SK-N-SH (cell line): Measurements from ENCODE around the gene ZEB2. TPM values are rescaled to one million over a fixed set of nuclear protein-coding genes. Genes with fewer than 3 reads are reported as not detected.

ENCODE experiments used
- CTCF ChIA-PET: fragments of 300-600, 350-600 bp; formaldehyde crosslinking; extraction: SDS; loops from one replicate; lab custom pipeline; 2021; lab: Yijun Ruan, JAX
- POLR2A ChIA-PET: fragments of 350-600 bp; sonication (Branson Sonifier 250); formaldehyde crosslinking; extraction: SDS; loops from one replicate; lab custom pipeline; 2020; ENCODE audit warnings: antibody characterized with exemption, inconsistent platforms; lab: Yijun Ruan, JAX
- DNase-seq: peaks from one replicate; pipeline ENCODE4 v3.0.0; 2012
- H2AFZ ChIP-seq: fragments of 200-600 bp; sonication (generic); 2 replicates; pipeline ENCODE4 v1.8.1; 2016; ENCODE audit warnings: antibody characterized with exemption, mild to moderate bottlenecking, low read depth
- H3F3A ChIP-seq: fragments of 200-600 bp; sonication (generic); replicated peaks from 2 replicates; pipeline ENCODE3; 2016; ENCODE audit warnings: antibody characterized with exemption, mild to moderate bottlenecking; ENCODE audit not compliant: insufficient read depth
- H3K27ac ChIP-seq, 2 experiments: fragments of 200-500 bp in 1 of 2; fragments of 200-600 bp in 1 of 2; sonication (Bioruptor generic) in 1 of 2; sonication (generic), shearing (Covaris generic) in 1 of 2; 2 replicates each; pipeline versions ENCODE4 v1.5.1 to v1.6.1; 2014 to 2016; ENCODE audit warnings: low read depth in 2 of 2, inconsistent platforms in 1 of 2, low read length in 1 of 2, mild to moderate bottlenecking in 1 of 2, mixed read lengths in 1 of 2
- H3K27me3 ChIP-seq: fragments of 200-600 bp; sonication (generic), shearing (Covaris generic); 2 replicates; pipeline ENCODE4 v1.6.1; 2016; ENCODE audit warnings: mixed run types; ENCODE audit not compliant: insufficient read depth
- H3K36me3 ChIP-seq, 2 experiments: fragments of 200-500 bp in 1 of 2; fragments of 200-600 bp in 1 of 2; sonication (Bioruptor generic) in 1 of 2; sonication (generic) in 1 of 2; replicated peaks in 1 of 2; 2 replicates each; pipeline versions ENCODE3 to v1.5.1; 2014 to 2016; ENCODE audit warnings: low read length in 1 of 2, mild to moderate bottlenecking in 1 of 2; ENCODE audit not compliant: insufficient read depth in 2 of 2, control insufficient read depth in 1 of 2
- H3K4me1 ChIP-seq, 2 experiments: fragments of 200-500 bp in 1 of 2; fragments of 200-600 bp in 1 of 2; sonication (Bioruptor generic) in 1 of 2; sonication (generic), shearing (Covaris generic) in 1 of 2; 2 replicates each; pipeline versions ENCODE4 v1.5.1 to v1.6.1; 2014 to 2016; ENCODE audit warnings: low read depth in 1 of 2, low read length in 1 of 2, mixed run types in 1 of 2; ENCODE audit not compliant: insufficient read depth in 2 of 2, control insufficient read depth in 1 of 2
- H3K4me2 ChIP-seq: fragments of 200-600 bp; sonication (generic), shearing (Covaris generic); 2 replicates; pipeline ENCODE4 v1.6.1; 2017; ENCODE audit warnings: mixed run types
- H3K4me3 ChIP-seq, 2 experiments: fragments of 200-500 bp in 1 of 2; fragments of 200-600 bp in 1 of 2; sonication (Bioruptor generic) in 1 of 2; sonication (generic), shearing (Covaris generic) in 1 of 2; 2 replicates each; pipeline versions ENCODE4 v1.5.1 to v1.8.1; 2014 to 2016; ENCODE audit warnings: low read depth in 2 of 2, inconsistent platforms in 1 of 2, low read length in 1 of 2, mild to moderate bottlenecking in 1 of 2, mixed read lengths in 1 of 2, moderate library complexity in 1 of 2
- H3K79me2 ChIP-seq: fragments of 200-600 bp; sonication (generic); 2 replicates; pipeline ENCODE4 v1.8.1; 2017; ENCODE audit warnings: mild to moderate bottlenecking; ENCODE audit not compliant: insufficient read depth
- H3K9ac ChIP-seq: fragments of 200-600 bp; sonication (generic); 2 replicates; pipeline ENCODE4 v1.6.1; 2017; ENCODE audit warnings: mixed run types
- H3K9me2 ChIP-seq: fragments of 200-600 bp; sonication (generic); 2 replicates; pipeline ENCODE4 v1.6.1; 2017; ENCODE audit warnings: mixed run types
- H3K9me3 ChIP-seq: fragments of 200-600 bp; sonication (generic); 2 replicates; pipeline ENCODE4 v1.6.1; 2017; ENCODE audit warnings: mixed run types, mild to moderate bottlenecking, moderate library complexity
- H4K20me1 ChIP-seq: fragments of 200-600 bp; sonication (generic); 2 replicates; pipeline ENCODE4 v1.6.1; 2017; ENCODE audit warnings: mild to moderate bottlenecking, mixed run types; ENCODE audit not compliant: insufficient read depth
- EZH2phosphoT487 ChIP-seq: fragments of 200-600 bp; sonication (generic); IDR thresholded peaks from 2 replicates; pipeline ENCODE4 v1.6.1; 2017; ENCODE audit warnings: low read depth, mixed run types, mild to moderate bottlenecking, antibody characterized with exemption, moderate library complexity, borderline replicate concordance
- FOXM1 ChIP-seq: IDR thresholded peaks from 2 replicates; pipeline ENCODE4 v1.4.0; 2012; ENCODE audit warnings: low read depth, mild to moderate bottlenecking
- GABPA ChIP-seq: IDR thresholded peaks from 2 replicates; pipeline ENCODE4 v1.4.0; 2012; ENCODE audit warnings: low read depth, mild to moderate bottlenecking
- NFIC ChIP-seq: IDR thresholded peaks from 2 replicates; pipeline ENCODE4 v1.4.0; 2012; ENCODE audit warnings: borderline replicate concordance
- NRF1 ChIP-seq: IDR thresholded peaks from 2 replicates; pipeline ENCODE4 v1.6.1; 2012; ENCODE audit warnings: low read depth, mild to moderate bottlenecking, low read length
- RAD21 ChIP-seq: IDR thresholded peaks from 2 replicates; pipeline ENCODE4 v1.6.1; 2012; ENCODE audit warnings: mild to moderate bottlenecking, low read length
- RFX5 ChIP-seq: IDR thresholded peaks from 2 replicates; pipeline ENCODE4 v1.6.1; 2012; ENCODE audit warnings: mild to moderate bottlenecking, improper control_type of control experiment, low read length
- SMC3 ChIP-seq: IDR thresholded peaks from 2 replicates; pipeline ENCODE4 v1.6.1; 2012; ENCODE audit warnings: low read depth, low read length, improper control_type of control experiment
- TEAD4 ChIP-seq: IDR thresholded peaks from 2 replicates; pipeline ENCODE4 v1.4.0; 2012; ENCODE audit warnings: mild to moderate bottlenecking, borderline replicate concordance; ENCODE audit not compliant: insufficient read depth
- WGBS: methylation state at CpG from one replicate; pipeline ENCODE4 v1.1.6; 2017; ENCODE audit warnings: low lambda C conversion rate; 5-methylcytosine and 5-hydroxymethylcytosine counted together
- polyA plus RNA-seq, 3 experiments: library from polyadenylated mRNA; depleted of rRNA; stranded (reverse); fragments of >200 nt; gene quantifications; 2 replicates each; pipeline ENCODE4 v1.2.3, GENCODE V29; 2012
- TF ChIP-seq, protein P1 (sequence below): IDR thresholded peaks from 2 replicates; pipeline ENCODE4; 2012
- TF ChIP-seq, protein P2 (sequence below): fragments of 200-600 bp; sonication (generic); IDR thresholded peaks from 2 replicates; pipeline ENCODE4 v1.6.1; 2017; ENCODE audit warnings: antibody characterized with exemption, mild to moderate bottlenecking, moderate library complexity

ZEB2 gene
- polyA plus RNA-seq, 1 of the 3 experiments (the other 2 are of a cell fraction), result 16.3 TPM

DNA sequence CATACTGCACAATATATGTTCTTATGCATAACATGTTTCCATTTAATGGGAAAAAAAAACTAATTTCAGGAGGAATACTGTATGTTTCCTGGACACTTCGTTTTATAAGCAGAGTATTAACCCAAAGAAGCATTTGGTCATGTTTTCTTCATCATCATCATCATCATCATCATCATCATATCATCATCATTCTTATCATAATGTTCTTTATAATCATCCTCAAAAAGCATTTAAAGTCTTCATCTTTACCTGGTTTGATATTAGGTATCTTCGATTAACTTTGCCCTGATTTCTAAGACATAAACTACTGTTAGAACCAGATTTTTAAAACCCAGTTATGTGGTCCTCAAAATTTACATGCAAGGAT, 47.9 kb downstream of the ZEB2 start (continued):
- TF ChIP-seq NFIC (no peak), FOXM1 (no peak), NRF1 (no peak), TEAD4 (no peak)
- TF ChIP-seq, protein P1, sequence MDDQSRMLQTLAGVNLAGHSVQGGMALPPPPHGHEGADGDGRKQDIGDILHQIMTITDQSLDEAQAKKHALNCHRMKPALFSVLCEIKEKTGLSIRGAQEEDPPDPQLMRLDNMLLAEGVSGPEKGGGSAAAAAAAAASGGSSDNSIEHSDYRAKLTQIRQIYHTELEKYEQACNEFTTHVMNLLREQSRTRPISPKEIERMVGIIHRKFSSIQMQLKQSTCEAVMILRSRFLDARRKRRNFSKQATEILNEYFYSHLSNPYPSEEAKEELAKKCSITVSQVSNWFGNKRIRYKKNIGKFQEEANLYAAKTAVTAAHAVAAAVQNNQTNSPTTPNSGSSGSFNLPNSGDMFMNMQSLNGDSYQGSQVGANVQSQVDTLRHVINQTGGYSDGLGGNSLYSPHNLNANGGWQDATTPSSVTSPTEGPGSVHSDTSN, result no peak

DNA sequence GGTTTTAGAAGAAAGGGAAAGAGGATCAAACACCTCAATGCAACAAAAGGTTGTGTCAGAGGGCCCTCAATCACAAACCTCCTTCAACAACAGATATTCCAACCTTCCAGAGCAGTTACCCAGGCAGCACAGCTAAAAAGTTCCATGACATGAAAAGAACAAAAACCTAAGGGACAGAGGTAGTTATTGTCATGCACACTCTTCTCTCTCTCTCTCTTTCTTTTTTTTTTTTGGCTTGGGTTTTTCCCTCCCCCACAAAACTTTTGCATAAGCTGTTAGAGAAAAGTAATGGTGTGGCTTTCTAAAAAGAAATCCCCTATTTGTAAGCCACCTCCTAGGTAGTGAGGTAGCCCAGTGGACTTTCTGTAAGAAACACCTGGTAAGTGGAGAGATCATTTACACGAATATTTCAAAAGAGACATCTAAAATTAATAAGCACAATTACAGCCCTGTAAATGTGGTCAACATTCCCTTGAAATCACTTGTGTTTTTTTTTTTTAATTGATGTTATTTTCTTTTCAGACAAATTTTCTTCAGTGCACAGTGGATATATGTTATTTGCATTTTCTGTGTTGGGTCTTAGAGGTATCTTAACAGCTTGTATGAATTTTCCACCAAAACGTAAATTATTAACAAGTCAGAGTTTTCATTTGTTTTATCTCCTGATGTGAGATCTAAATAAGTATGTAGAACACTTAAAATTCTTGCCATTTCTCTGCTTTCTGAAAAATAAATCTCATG, 48.4 kb downstream of the ZEB2 start:
- peak overlapping the region; percentile 27; the same call in 1 of the 2 replicates for H3K4me2 ChIP-seq
- no peaks in the 10 kb centered on the region for H3F3A ChIP-seq
- no peaks in the 10 kb centered on the region for H3K9me2 ChIP-seq
- peaks cover 90% of the 10 kb centered on the region for H3K79me2 ChIP-seq
- H2AFZ ChIP-seq, result no peak overlapping the region
- H3K27me3 ChIP-seq, result no peaks in the 10 kb centered on the region
- TF ChIP-seq SMC3, result no peak
- TF ChIP-seq EZH2phosphoT487, result no peak
- no peak for TF ChIP-seq RFX5
- TF ChIP-seq, protein P1, result no peak
- no peak for TF ChIP-seq RAD21
- no peak for TF ChIP-seq GABPA
- TF ChIP-seq, protein P2, sequence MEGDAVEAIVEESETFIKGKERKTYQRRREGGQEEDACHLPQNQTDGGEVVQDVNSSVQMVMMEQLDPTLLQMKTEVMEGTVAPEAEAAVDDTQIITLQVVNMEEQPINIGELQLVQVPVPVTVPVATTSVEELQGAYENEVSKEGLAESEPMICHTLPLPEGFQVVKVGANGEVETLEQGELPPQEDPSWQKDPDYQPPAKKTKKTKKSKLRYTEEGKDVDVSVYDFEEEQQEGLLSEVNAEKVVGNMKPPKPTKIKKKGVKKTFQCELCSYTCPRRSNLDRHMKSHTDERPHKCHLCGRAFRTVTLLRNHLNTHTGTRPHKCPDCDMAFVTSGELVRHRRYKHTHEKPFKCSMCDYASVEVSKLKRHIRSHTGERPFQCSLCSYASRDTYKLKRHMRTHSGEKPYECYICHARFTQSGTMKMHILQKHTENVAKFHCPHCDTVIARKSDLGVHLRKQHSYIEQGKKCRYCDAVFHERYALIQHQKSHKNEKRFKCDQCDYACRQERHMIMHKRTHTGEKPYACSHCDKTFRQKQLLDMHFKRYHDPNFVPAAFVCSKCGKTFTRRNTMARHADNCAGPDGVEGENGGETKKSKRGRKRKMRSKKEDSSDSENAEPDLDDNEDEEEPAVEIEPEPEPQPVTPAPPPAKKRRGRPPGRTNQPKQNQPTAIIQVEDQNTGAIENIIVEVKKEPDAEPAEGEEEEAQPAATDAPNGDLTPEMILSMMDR, result no peak
- TF ChIP-seq, all 33 proteins: peak for 0
- 88% methylated on average over 2 of the region's 2 CpGs for WGBS
- no peak overlapping the region for H3K9ac ChIP-seq
- peaks cover 25% of the 10 kb centered on the region in 2 experiments; a peak in 3 of 4 replicates for H3K4me1 ChIP-seq
- ChIA-PET CTCF (interaction anchor here (1.3 to 1.5 kb wide), 2 partner anchors 9 to 16 kb away, joined by 3 to 4 read pairs; no protein-coding TSS in a partner anchor), POLR2A (no interaction called here)
- no peak overlapping the region for H3K4me3 ChIP-seq
- peaks cover 62% of the 10 kb centered on the region for H4K20me1 ChIP-seq
- peak overlapping the region in 1 of 2 experiments; percentile 22; a peak in 1 of 4 replicates for H3K27ac ChIP-seq
- H3K36me3 ChIP-seq, result peaks cover 9 to 18% of the 10 kb centered on the region in 2 experiments
- no peaks in the 10 kb centered on the region for H3K9me3 ChIP-seq
- no peak for DNase-seq
